ENCODE results near the gene COLGALT1. TPM values are rescaled to one million over a fixed set of nuclear protein-coding genes. Genes with fewer than 3 reads are reported as not detected.

Gene COLGALT1
- total and polyA plus RNA-seq, 9 of the 15 experiments (the other 6 are each of a cell fraction or from before 2014, with no cell fraction given), result 4.9 to 119 (median 82.6) TPM

DNA sequence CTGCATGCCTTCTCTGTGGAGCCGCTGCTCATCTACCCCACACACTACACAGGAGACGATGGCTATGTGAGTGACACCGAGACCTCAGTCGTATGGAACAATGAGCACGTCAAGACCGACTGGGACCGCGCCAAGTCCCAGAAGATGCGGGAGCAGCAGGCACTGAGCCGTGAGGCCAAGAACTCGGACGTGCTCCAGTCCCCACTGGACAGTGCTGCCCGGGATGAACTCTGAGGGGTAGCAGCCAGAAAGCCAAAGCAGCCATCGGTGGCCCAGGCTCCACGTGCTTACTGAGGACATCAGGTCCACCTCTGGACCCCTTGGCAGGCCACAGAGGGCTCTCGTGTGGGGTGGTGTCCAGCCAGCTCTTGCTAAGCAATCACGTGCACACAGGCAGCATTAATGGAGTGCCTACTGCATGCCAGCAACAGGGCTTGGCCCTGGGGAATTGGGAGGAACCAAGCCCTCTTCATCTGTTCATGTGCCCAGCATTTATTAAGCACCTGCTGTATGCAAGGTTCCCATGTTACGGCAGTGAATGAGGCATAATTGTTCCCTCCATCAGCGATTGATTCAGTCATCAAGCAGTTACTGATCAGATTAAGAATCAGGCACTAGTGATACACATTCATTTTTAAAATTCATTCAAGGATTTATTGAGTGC lies 25.9 kb downstream of the COLGALT1 start:
- Histone ChIP-seq H3K79me2 (ENCODE audit: control insufficient read depth, insufficient read depth, low read length) (peaks cover 9% of the 10 kb centered on the region; the same call in 1 of the 3 replicates), H3K36me3 (ENCODE audit: control insufficient read depth, insufficient read depth, low read length) (peaks cover 55% of the 10 kb centered on the region), H3K9me1 (ENCODE audit: control insufficient read depth, insufficient read depth, low read length) (peaks cover 10% of the 10 kb centered on the region), H3K4me3 (no peak overlapping the region), H3K9me3 (replicated peaks; ENCODE audit: control insufficient read depth, insufficient read depth, low read depth, low read length) (no peaks in the 10 kb centered on the region), H3K27me3 (ENCODE audit: control insufficient read depth in 2 of 2, insufficient read depth in 2 of 2, low read length in 2 of 2) (no peaks in the 10 kb centered on the region), H2AFZ (ENCODE audit: low read depth, low read length) (no peak overlapping the region), H3K27ac (ENCODE audit: extremely low read depth, low read depth, low read length) (no peak overlapping the region), H3K4me2 (ENCODE audit: insufficient read depth, low read length) (no peak overlapping the region), H4K20me1 (replicated peaks; ENCODE audit: control insufficient read depth, insufficient read depth, low read length) (peaks cover 37% of the 10 kb centered on the region), H3K9ac (ENCODE audit: insufficient read depth in 1 of 2, low read depth in 2 of 2, low read length in 2 of 2) (peak overlapping the region in 1 of 2 experiments; percentile 51; a peak in 2 of 4 replicates), H3K4me1 (replicated peaks in 1 of 2; ENCODE audit: control insufficient read depth in 2 of 2, insufficient read depth in 2 of 2, low read length in 2 of 2) (peaks cover 13 to 51% of the 10 kb centered on the region in 2 experiments)
- CTCF ChIA-PET (ENCODE audit: low intra/inter-chr PET ratio), result no interaction called here
- BruUV-seq (replicated peaks), result no TSS peak
- POLR2A ChIA-PET, result interaction anchor here (0.6 to 1.2 kb wide), 3 partner anchors 28 to 589 kb away, joined by 3 read pairs; no protein-coding TSS in a partner anchor
- no peak for TF ChIP-seq RBFOX2 (IDR thresholded peaks at IDR 0.05; ENCODE audit: low read depth, low read length)
- TF ChIP-seq ZKSCAN8 (CRISPR knock-in tag; IDR thresholded peaks at IDR 0.05), result peak; percentile 91
- DNase-seq (ENCODE audit: extremely low read depth in 1 of 4, low spot score in 3 of 4) (no peak), FAIRE-seq (no peak), ATAC-seq (no peak)
- in situ Hi-C loops (cut with MboI) (no loop called here), intact Hi-C loops (cut with micrococcal nuclease) (no loop called here)
- WGBS (ENCODE audit: insufficient coverage, low coverage, missing lambda C conversion rate), result 96% methylated on average over 18 of the region's 19 CpGs

DNA sequence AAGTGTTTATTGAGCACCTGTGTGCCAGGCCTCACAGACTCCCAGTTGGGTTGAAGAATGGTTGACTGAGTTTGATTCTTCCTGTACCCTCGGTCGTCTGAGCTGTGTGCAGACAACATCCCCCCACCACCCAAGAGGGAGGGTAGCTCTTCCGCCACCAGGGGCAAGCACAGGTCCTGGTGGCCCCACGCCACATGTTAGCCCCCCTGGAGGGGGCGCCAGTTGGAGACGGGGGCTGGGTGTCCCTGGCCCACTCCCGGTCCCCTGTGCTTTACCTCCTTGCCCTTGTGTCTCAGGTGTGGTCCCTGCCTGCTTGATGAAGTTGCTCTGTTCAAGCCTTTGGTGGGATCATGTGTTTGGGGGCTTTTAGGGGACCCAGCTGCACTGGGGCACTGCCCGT lies 27.2 kb downstream of the COLGALT1 start:
- POLR2A ChIA-PET, result no interaction called here
- intact Hi-C loops (cut with micrococcal nuclease), result no loop called here
- TF ChIP-seq CTCF (IDR thresholded peaks at IDR 0.05 in 2 of 3, conservative IDR thresholded peaks at IDR 0.05 in 1 of 3; ENCODE audit: insufficient read depth in 2 of 3, low read depth in 1 of 3, low read length in 3 of 3), result peak; percentile 11 to 67 (median 19); a peak in 3 of 6 replicates
- 0 out of 2 replicates have a peak, but pooled peaks have one; percentile 23 for TF ChIP-seq SUPT5H (IDR thresholded peaks at IDR 0.05)
- TF ChIP-seq POLR2A (conservative IDR thresholded peaks at IDR 0.05), result peak; percentile 34; the same call in 1 of the 2 replicates
- no peak for TF ChIP-seq ETS2 (tag; IDR thresholded peaks at IDR 0.05; ENCODE audit: borderline replicate concordance, poor library complexity, severe bottlenecking)
- TF ChIP-seq, protein P1, sequence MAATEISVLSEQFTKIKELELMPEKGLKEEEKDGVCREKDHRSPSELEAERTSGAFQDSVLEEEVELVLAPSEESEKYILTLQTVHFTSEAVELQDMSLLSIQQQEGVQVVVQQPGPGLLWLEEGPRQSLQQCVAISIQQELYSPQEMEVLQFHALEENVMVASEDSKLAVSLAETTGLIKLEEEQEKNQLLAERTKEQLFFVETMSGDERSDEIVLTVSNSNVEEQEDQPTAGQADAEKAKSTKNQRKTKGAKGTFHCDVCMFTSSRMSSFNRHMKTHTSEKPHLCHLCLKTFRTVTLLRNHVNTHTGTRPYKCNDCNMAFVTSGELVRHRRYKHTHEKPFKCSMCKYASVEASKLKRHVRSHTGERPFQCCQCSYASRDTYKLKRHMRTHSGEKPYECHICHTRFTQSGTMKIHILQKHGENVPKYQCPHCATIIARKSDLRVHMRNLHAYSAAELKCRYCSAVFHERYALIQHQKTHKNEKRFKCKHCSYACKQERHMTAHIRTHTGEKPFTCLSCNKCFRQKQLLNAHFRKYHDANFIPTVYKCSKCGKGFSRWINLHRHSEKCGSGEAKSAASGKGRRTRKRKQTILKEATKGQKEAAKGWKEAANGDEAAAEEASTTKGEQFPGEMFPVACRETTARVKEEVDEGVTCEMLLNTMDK (IDR thresholded peaks at IDR 0.05; ENCODE audit: borderline replicate concordance, insufficient read depth, low read depth, low read length, poor library complexity, severe bottlenecking), result peak; percentile 29
- TF ChIP-seq ZBTB7A (IDR thresholded peaks at IDR 0.05; ENCODE audit: borderline replicate concordance, control insufficient read depth, low read depth, low read length), result 0 out of 2 replicates have a peak, but pooled peaks have one; percentile 22
- no peak for TF ChIP-seq NUFIP1 (IDR thresholded peaks at IDR 0.05; ENCODE audit: partially characterized antibody)

More for the DNA sequence above, 27.2 kb downstream of the COLGALT1 start:
- no peak for ATAC-seq
- Histone ChIP-seq H3K4me1 (replicated peaks in 1 of 2; ENCODE audit: control insufficient read depth in 2 of 2, insufficient read depth in 2 of 2, low read length in 2 of 2) (peaks cover 9 to 38% of the 10 kb centered on the region in 2 experiments), H3K4me2 (ENCODE audit: insufficient read depth, low read length) (no peak overlapping the region), H3K9ac (ENCODE audit: insufficient read depth in 1 of 2, low read depth in 2 of 2, low read length in 2 of 2) (peak overlapping the region in 1 of 2 experiments; percentile 55; a peak in 1 of 4 replicates), H3K79me2 (ENCODE audit: control insufficient read depth, insufficient read depth, low read length) (peaks cover 7% of the 10 kb centered on the region; the same call in 1 of the 3 replicates), H3K27ac (ENCODE audit: extremely low read depth, low read depth, low read length) (no peak overlapping the region), H3K27me3 (ENCODE audit: control insufficient read depth in 2 of 2, insufficient read depth in 2 of 2, low read length in 2 of 2) (no peaks in the 10 kb centered on the region), H3K36me3 (ENCODE audit: control insufficient read depth, insufficient read depth, low read length) (peaks cover 50% of the 10 kb centered on the region), H2AFZ (ENCODE audit: low read depth, low read length) (no peak overlapping the region), H4K20me1 (replicated peaks; ENCODE audit: control insufficient read depth, insufficient read depth, low read length) (peaks cover 36% of the 10 kb centered on the region), H3K9me3 (replicated peaks; ENCODE audit: control insufficient read depth, insufficient read depth, low read depth, low read length) (no peaks in the 10 kb centered on the region), H3K9me1 (ENCODE audit: control insufficient read depth, insufficient read depth, low read length) (peaks cover 10% of the 10 kb centered on the region), H3K4me3 (no peak overlapping the region)
- no peak for DNase-seq (ENCODE audit: extremely low read depth in 1 of 4, low spot score in 3 of 4)
- in situ Hi-C loops (cut with MboI), result no loop called here
- BruUV-seq (replicated peaks), result TSS peak; percentile 65
- WGBS (ENCODE audit: insufficient coverage, low coverage, missing lambda C conversion rate), result 62% methylated on average over 8 of the region's 8 CpGs
- CTCF ChIA-PET (ENCODE audit: low intra/inter-chr PET ratio), result no interaction called here
- no peak for FAIRE-seq

Measured in K562 (cell line).